OCI-LY7 (cell line): ENCODE data around the gene LBP. TPM values are rescaled to one million over a fixed set of nuclear protein-coding genes. Genes with fewer than 3 reads are reported as not detected.
A peak's percentile ranks its signal among the peaks of the same experiment; 100 is the strongest.

Experiments used
- BruUV-seq: library from RNA; stranded (reverse); fragments of 400-500 nt; replicated peaks from 2 replicates; lab custom pipeline; 2021; lab: Mats Ljungman, UMichigan
- CTCF ChIA-PET: fragments of 300-600 bp; sonication (Branson Sonifier 250); formaldehyde crosslinking; loops from one replicate; lab custom pipeline; 2022; ENCODE audit warnings: antibody characterized with exemption; ENCODE audit not compliant: unreplicated experiment; lab: Charles Lee
- POLR2A ChIA-PET: fragments of 300-600 bp; sonication (Branson Sonifier 250); formaldehyde crosslinking; loops from one replicate; lab custom pipeline; 2022; ENCODE audit warnings: antibody characterized with exemption; lab: Charles Lee
- DNase-seq: peaks from one replicate; pipeline ENCODE4 v3.0.0-alpha.2; 2015; ENCODE audit warnings: low spot score
- H2AFZ ChIP-seq: fragments of 200-600 bp; sonication (generic), shearing (Covaris generic); 2 replicates; pipeline ENCODE4 v1.6.1; 2014; ENCODE audit warnings: mild to moderate bottlenecking, antibody characterized with exemption, low read length, moderate library complexity
- H3K27ac ChIP-seq: fragments of 200-600 bp; sonication (generic); 2 replicates; pipeline ENCODE4 v1.5.1; 2014; ENCODE audit warnings: mixed run types, low read depth, mild to moderate bottlenecking, moderate library complexity, low read length, inconsistent platforms; ENCODE audit not compliant: poor library complexity, severe bottlenecking
- H3K36me3 ChIP-seq: fragments of 200-600 bp; sonication (generic); 2 replicates; pipeline ENCODE4 v1.6.1; 2014; ENCODE audit warnings: mild to moderate bottlenecking, antibody characterized with exemption, low read length, moderate library complexity, mixed read lengths; ENCODE audit not compliant: insufficient read depth
- H3K4me1 ChIP-seq: fragments of 200-600 bp; sonication (generic); 2 replicates; pipeline ENCODE4 v1.5.1; 2014; ENCODE audit warnings: mild to moderate bottlenecking, low read length; ENCODE audit not compliant: insufficient read depth, poor library complexity, severe bottlenecking
- H3K4me2 ChIP-seq: fragments of 200-600 bp; sonication (generic); 2 replicates; pipeline ENCODE4 v1.6.1; 2014; ENCODE audit warnings: mild to moderate bottlenecking, low read length
- H3K4me3 ChIP-seq: fragments of 200-600 bp; sonication (generic); 2 replicates; pipeline ENCODE4 v1.5.1; 2014; ENCODE audit warnings: mild to moderate bottlenecking, low read depth, low read length; ENCODE audit not compliant: poor library complexity, severe bottlenecking
- H3K79me2 ChIP-seq: fragments of 200-600 bp; sonication (generic); 2 replicates; pipeline ENCODE4 v1.6.1; 2016; ENCODE audit warnings: low read depth, mild to moderate bottlenecking, low read length, moderate library complexity, mixed read lengths; ENCODE audit not compliant: insufficient read depth
- H3K9me2 ChIP-seq: fragments of 200-600 bp; sonication (generic); 2 replicates; pipeline ENCODE4 v1.6.1; 2016; ENCODE audit warnings: mild to moderate bottlenecking, low read length, mixed read lengths; ENCODE audit not compliant: insufficient read depth
- H3K9me3 ChIP-seq: fragments of 200-600 bp; sonication (generic); 2 replicates; pipeline ENCODE4 v1.6.1; 2014; ENCODE audit warnings: mild to moderate bottlenecking, mixed run types, low read length, mixed read lengths
- H4K20me1 ChIP-seq: fragments of 200-600 bp; sonication (generic); 2 replicates; pipeline ENCODE4 v1.6.1; 2014; ENCODE audit warnings: mild to moderate bottlenecking, antibody characterized with exemption, low read length, moderate library complexity, mixed read lengths; ENCODE audit not compliant: insufficient read depth
- EZH2phosphoT487 ChIP-seq: fragments of 200-600 bp; sonication (generic); IDR thresholded peaks from 2 replicates; pipeline ENCODE4 v1.6.1; 2018; ENCODE audit warnings: low read depth, borderline replicate concordance, mild to moderate bottlenecking, mixed run types, antibody characterized with exemption, low read length, moderate library complexity, mixed read lengths
- intact Hi-C: fragments of 100-400 bp; cut with micrococcal nuclease; formaldehyde crosslinking; loops from one replicate; pipeline ENCODE4 v1.10.0; 2022; ENCODE audit not compliant: unreplicated experiment
- total RNA-seq, 2 experiments: library from RNA; depleted of rRNA in 1 of 2; stranded (reverse); fragments of >200 nt in 1 of 2; shearing (Covaris generic) in 1 of 2; gene quantifications; 2 replicates each; pipeline ENCODE4 v1.2.3, GENCODE V29; 2014 to 2022
- TF ChIP-seq, protein P1 (sequence below): fragments of 200-600 bp; sonication (generic); conservative IDR thresholded peaks from 2 replicates; pipeline ENCODE4 v1.5.1; 2014; ENCODE audit warnings: mild to moderate bottlenecking, antibody characterized with exemption, low read length, moderate library complexity, mixed read lengths

The LBP gene
- total RNA-seq, 2 experiments from 2014 or later = not detected

DNA sequence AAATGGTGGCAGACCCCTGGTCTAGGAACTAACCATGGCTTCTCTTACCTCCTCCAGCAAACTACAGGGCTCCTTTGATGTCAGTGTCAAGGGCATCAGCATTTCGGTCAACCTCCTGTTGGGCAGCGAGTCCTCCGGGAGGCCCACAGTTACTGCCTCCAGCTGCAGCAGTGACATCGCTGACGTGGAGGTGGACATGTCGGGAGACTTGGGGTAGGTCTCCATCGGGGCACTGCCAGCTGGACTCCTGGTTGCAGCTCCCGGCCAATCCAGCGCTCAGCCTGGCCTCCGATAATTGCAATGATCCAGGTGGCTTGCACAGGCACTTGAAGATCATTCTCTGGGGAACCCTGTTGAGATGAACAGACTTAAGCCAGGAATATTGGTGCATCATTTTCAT lies 7.9 kb downstream of the LBP start:
- Histone ChIP-seq H3K27ac (no peak overlapping the region), H2AFZ (no peak overlapping the region), H3K79me2 (no peaks in the 10 kb centered on the region), H3K4me1 (no peaks in the 10 kb centered on the region), H3K4me3 (no peak overlapping the region), H3K4me2 (no peak overlapping the region), H4K20me1 (no peaks in the 10 kb centered on the region), H3K9me3 (no peaks in the 10 kb centered on the region), H3K36me3 (no peaks in the 10 kb centered on the region), H3K9me2 (no peaks in the 10 kb centered on the region)
- BruUV-seq = no TSS peak
- POLR2A ChIA-PET = no interaction called here
- CTCF ChIA-PET = no interaction called here
- DNase-seq = no peak
- intact Hi-C loops = no loop called here
- TF ChIP-seq, protein P1, sequence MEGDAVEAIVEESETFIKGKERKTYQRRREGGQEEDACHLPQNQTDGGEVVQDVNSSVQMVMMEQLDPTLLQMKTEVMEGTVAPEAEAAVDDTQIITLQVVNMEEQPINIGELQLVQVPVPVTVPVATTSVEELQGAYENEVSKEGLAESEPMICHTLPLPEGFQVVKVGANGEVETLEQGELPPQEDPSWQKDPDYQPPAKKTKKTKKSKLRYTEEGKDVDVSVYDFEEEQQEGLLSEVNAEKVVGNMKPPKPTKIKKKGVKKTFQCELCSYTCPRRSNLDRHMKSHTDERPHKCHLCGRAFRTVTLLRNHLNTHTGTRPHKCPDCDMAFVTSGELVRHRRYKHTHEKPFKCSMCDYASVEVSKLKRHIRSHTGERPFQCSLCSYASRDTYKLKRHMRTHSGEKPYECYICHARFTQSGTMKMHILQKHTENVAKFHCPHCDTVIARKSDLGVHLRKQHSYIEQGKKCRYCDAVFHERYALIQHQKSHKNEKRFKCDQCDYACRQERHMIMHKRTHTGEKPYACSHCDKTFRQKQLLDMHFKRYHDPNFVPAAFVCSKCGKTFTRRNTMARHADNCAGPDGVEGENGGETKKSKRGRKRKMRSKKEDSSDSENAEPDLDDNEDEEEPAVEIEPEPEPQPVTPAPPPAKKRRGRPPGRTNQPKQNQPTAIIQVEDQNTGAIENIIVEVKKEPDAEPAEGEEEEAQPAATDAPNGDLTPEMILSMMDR = no peak
- no peak for TF ChIP-seq EZH2phosphoT487

DNA sequence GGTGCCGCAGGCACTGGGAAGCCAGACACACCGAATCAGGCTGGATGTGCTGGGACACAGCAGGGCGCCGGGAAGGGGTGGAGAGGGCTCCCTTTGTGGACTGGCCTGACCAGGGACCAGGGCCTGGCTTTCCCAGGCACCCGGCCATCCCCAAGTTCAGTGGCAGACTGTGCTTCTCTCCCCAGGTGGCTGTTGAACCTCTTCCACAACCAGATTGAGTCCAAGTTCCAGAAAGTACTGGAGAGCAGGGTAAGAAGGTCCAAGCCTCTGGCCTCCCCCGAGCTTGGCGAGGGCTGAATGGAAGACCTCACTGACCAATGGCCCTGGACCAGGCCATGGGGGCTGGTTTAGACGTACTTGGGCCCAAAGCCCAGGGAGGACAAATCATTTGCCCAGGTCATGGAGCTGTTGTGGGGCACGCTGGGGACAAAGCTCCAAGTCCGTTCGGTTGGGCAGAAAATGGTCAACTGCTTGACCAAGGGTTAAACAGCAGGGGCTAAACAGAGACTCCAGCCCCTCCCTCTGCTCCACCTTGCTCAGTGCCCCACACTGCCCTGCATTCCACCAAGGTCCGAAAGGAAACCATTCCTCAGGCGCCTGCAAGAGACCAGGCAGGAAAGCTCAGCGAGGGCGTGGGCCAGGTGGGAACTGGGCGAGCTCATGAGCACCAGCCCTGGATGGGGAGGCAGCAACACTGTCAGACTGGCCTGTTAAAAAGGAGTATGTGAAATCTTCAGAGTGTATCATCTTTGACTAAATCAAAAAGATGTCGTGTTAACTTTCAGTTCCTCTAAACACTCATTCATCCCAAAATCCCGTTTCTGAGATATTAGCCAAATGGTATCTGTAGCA lies 9.1 kb downstream of the LBP start:
- intact Hi-C loops = no loop called here
- BruUV-seq = no TSS peak
- CTCF ChIA-PET = no interaction called here

More for the DNA sequence above, 9.1 kb downstream of the LBP start:
- no peak for TF ChIP-seq EZH2phosphoT487
- TF ChIP-seq, protein P1 = no peak
- no peak overlapping the region for H2AFZ ChIP-seq
- no peak overlapping the region for H3K27ac ChIP-seq
- H4K20me1 ChIP-seq = no peaks in the 10 kb centered on the region
- DNase-seq = peak; percentile 23
- no peaks in the 10 kb centered on the region for H3K36me3 ChIP-seq
- H3K4me1 ChIP-seq = no peaks in the 10 kb centered on the region
- no peaks in the 10 kb centered on the region for H3K9me3 ChIP-seq
- H3K9me2 ChIP-seq = no peaks in the 10 kb centered on the region
- no peak overlapping the region for H3K4me3 ChIP-seq
- POLR2A ChIA-PET = no interaction called here
- H3K4me2 ChIP-seq = no peak overlapping the region
- no peaks in the 10 kb centered on the region for H3K79me2 ChIP-seq
